Measurements from ENCODE around the gene ZNF674. TPM values are rescaled to one million over a fixed set of nuclear protein-coding genes. Genes with fewer than 3 reads are reported as not detected.

The ZNF674 gene
- 4.1 and 4.7 TPM in 2 replicates for total RNA-seq

- intact Hi-C loops (cut with micrococcal nuclease) = loop anchor here (1.0 to 5.0 kb wide), 3 partner anchors 28 to 142 kb away; partner anchors contain the start of gene CHST7
These were observed at the start of gene ZNF674 for GRCh38 chrX:46545111-46546005. ZNF674 (minus strand) TSS chrX:46545421; CDS start chrX:46542087, 3,334 bp downstream.

GRCh38 chrX:46589977-46590723, 44.9 kb upstream of the ZNF674 start:
- intact Hi-C loops (cut with micrococcal nuclease) = no loop called here

GRCh38 chrX:46588263-46588662, 43.0 kb upstream of the ZNF674 start:
- intact Hi-C loops (cut with micrococcal nuclease) = no loop called here

GRCh38 chrX:46587753-46588171, 42.5 kb upstream of the ZNF674 start:
- intact Hi-C loops (cut with micrococcal nuclease) = no loop called here

GRCh38 chrX:46587158-46587557, 41.9 kb upstream of the ZNF674 start:
- intact Hi-C loops (cut with micrococcal nuclease) = no loop called here

GRCh38 chrX:46584736-46585135, 39.5 kb upstream of the ZNF674 start:
- intact Hi-C loops (cut with micrococcal nuclease) = no loop called here

- intact Hi-C loops (cut with micrococcal nuclease) = no loop called here
These were observed 37.7 kb upstream of the ZNF674 start for GRCh38 chrX:46582966-46583365.

- intact Hi-C loops (cut with micrococcal nuclease) = no loop called here
These were observed 37.1 kb upstream of the ZNF674 start for GRCh38 chrX:46582325-46582724.

- intact Hi-C loops (cut with micrococcal nuclease) = no loop called here
These were observed 35.4 kb upstream of the ZNF674 start for GRCh38 chrX:46580613-46581012.

GRCh38 chrX:46579250-46579649, 34.0 kb upstream of the ZNF674 start:
- intact Hi-C loops (cut with micrococcal nuclease) = no loop called here

- intact Hi-C loops (cut with micrococcal nuclease) = no loop called here
These were observed 32.2 kb upstream of the ZNF674 start for GRCh38 chrX:46577221-46578005.

GRCh38 chrX:46576458-46576857, 31.2 kb upstream of the ZNF674 start:
- intact Hi-C loops (cut with micrococcal nuclease) = no loop called here

- intact Hi-C loops (cut with micrococcal nuclease) = loop anchor here (2.0 kb wide), 2 partner anchors 67 to 129 kb away; no protein-coding TSS in a partner anchor
These were observed 30.8 kb upstream of the ZNF674 start for GRCh38 chrX:46575991-46576392.

- intact Hi-C loops (cut with micrococcal nuclease) = loop anchor here (2.0 kb wide), 2 partner anchors 67 to 129 kb away; no protein-coding TSS in a partner anchor
These were observed 30.4 kb upstream of the ZNF674 start for GRCh38 chrX:46575586-46575985.

GRCh38 chrX:46574774-46575381, 29.7 kb upstream of the ZNF674 start:
- intact Hi-C loops (cut with micrococcal nuclease) = loop anchor here (1.0 to 2.0 kb wide), 3 partner anchors 35 to 128 kb away; no protein-coding TSS in a partner anchor

- intact Hi-C loops (cut with micrococcal nuclease) = loop anchor here (1.0 to 2.0 kb wide), 4 partner anchors 29 to 127 kb away; partner anchors contain the start of gene ZNF674
These were observed 28.9 kb upstream of the ZNF674 start for GRCh38 chrX:46573892-46574773.

- intact Hi-C loops (cut with micrococcal nuclease) = loop anchor here (1.0 kb wide), 1 partner anchor 28 kb away; the partner anchor contains the start of gene ZNF674
These were observed 28.2 kb upstream of the ZNF674 start, which contains the start of gene CHST7 for GRCh38 chrX:46573331-46573891. CHST7 (plus strand) TSS chrX:46573765; CDS start chrX:46573932, 167 bp downstream.

GRCh38 chrX:46572340-46572936, 27.2 kb upstream of the ZNF674 start:
- intact Hi-C loops (cut with micrococcal nuclease) = no loop called here
